NCI-H2029 treated with DMSO at 0.1 percent for 48 hours (cell line): ENCODE results near the gene TTBK1.

Source experiments
- DNase-seq: peaks from one replicate; lab custom pipeline; 2025; lab: John Stamatoyannopoulos, UW

TTBK1 gene

DNA sequence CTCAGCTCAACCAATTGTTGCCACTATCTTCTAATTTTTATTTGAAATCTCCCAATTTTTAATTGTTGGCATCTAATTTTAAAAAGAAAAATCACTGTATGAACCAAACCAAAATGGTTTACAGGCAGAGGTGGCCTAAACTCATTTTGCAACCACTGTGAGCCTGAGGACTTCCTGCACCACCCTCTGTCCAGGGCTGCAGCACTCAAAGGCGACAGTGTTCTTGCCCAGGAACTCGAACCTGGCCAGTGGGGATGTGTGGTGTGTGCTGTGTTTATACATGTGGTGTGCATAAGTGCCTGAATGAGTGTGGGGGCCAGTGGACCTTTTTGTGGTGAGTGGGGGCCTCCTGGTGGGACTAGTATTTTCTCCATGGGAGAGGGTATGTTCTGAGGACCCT lies 30.4 kb downstream of the TTBK1 start:
- no peak for DNase-seq

DNA sequence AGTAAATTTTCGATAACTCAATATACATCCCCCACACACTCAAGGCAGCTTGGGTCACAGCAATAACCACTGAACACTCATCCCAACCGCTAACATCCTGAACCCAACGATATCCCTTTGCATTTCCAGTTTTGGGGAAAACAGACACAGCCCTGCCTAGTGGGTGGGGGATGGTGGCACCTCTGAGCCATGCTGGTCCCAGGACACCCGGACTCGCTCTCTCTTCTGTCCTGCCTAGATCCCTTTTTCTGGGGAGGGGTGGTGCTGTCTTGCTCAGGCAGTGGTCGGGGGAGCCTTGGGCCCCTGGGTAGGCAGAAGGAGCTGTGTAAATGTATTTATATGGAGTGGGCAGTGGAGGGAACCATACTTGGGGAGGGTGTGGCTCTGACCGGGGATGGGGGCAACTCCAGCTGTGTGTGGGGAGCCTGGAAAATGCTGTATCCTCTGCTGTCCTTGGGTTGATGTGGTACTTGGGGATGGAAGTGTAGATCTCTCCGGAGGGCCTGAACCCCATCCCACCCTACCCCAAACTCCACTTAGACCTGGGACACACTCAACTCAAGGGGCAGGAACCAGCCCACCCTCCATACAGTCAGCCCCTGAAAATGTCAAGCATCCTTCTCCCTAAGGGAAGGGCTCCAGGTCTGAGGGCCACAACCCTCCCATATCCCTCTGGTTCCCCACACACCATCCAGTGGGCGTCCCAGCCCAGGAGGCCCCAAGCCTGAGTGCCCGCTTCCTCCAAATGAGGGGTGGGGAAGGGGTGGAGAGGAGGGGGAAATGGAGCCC lies 31.0 kb downstream of the TTBK1 start:
- no peak for DNase-seq

DNA sequence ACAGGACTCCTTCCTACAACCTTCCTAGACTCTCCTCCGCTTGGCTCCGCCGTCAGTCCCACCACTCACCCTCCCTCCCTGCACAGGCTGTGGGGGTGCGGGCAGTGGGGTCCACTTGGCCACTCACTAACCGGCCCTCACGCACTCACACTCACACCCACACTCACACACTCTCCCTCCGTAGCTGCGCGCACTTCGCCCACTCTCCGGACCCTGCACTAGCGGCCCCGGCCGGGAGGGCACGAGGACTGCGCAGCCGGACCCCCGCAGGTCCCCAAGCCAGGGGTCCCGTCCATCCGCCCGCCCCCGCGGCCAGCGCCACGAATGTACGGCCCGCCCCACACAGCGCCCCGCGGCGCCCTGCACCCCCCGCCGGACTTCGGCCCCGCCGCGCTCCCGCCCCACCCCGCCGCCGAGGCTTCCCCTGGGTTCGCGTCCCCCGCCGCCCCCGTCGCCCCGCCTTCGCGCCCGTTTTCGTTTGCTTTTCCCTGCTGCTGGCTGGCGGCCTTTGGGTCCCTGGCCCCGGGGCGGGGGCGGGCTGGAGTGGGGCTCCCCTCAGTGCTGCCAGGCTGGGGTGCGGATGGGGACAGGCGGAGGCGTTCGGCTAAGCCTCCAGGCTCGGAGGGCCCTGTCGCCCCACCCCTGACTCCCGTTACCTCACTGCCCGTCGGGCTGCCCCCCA lies 31.8 kb downstream of the TTBK1 start:
- DNase-seq, result no peak

DNA sequence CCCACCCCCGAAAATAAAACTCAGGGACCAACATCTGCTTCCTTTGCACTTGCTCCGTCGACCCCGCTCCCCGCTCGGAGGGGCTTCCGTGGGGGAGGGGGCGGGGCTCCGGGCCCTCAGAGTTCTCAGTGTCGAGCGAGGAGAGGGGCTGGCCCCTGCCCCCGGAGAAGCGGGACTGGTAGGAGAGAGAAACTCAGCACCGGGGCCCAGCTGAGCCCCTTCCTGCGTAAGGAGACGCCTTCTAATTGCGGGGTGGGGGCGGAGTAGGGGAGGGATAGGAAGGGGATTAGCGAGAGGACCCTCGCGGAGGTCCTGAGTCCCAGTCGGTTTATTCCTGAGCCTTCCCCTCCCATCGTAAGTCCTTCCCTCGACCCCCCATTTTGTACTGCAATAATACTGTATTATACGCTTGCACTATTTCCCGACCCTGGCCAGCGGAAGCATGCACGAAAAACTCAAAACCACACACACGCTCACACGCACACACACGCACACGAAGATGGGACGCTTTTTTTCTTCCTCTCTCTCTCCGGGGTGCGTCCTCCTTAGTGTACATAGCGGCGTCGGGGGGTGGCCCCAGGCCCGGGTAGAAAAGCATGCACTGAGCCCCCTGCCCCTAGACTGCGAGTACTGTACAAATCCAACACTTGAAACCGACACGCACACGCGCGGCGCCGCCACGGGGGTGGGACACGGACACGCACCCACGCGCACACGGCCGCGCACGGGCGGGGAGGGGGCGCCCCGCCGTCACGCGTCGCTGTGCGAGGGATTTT lies 32.7 kb downstream of the TTBK1 start:
- DNase-seq, result no peak

DNA sequence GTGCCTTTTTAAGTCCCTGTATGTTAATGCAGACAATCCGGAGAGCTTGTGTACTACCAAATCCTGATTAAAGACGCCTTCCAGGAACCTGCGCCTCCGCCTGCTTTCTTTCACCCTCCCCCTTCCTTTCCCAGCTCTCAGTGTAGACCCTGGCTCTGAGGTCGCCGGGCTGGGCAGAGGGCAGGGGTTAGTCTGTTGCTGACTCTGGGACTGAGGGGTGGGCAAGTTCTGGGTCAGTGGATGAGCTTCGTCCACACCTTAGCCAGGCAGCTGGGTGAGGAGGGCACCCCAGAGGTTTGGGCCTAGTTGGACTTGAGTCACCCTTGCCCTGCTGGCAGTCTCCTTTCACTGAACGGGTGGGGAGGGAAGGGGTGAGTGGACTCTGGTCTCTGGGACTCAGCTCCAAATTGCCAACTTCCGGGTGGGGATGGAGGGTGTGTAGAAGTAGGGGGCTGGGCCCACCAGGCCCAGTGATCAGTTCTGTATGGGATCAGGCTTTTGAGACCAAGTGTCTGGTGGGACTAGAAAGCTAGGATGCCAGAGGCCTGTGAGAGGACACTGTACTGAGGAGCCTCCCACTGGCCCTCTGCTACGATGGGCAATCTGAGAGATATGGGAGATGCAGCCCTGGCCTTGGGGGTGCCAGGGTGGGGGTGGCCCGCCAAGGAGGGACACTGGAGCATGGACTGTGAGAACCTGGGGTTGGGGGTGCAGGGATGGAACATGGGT lies 33.5 kb downstream of the TTBK1 start:
- DNase-seq, result no peak

DNA sequence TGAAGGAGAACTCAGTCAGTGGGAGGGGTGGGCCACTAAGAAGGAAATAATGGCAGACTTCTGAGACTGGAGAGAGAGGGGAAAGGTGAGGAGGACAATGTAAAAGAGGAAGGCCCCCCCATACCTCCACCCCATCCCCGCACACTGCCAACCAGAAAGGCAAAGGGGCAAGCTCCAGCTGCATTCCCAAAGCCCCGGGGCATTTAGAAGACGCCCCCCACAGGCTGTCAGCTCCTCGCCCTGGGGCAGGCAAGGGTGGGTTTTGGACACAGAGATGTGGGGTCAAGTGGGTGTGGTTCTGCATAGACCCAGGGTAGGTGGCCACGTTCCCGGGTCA lies 34.0 kb downstream of the TTBK1 start:
- no peak for DNase-seq

DNA sequence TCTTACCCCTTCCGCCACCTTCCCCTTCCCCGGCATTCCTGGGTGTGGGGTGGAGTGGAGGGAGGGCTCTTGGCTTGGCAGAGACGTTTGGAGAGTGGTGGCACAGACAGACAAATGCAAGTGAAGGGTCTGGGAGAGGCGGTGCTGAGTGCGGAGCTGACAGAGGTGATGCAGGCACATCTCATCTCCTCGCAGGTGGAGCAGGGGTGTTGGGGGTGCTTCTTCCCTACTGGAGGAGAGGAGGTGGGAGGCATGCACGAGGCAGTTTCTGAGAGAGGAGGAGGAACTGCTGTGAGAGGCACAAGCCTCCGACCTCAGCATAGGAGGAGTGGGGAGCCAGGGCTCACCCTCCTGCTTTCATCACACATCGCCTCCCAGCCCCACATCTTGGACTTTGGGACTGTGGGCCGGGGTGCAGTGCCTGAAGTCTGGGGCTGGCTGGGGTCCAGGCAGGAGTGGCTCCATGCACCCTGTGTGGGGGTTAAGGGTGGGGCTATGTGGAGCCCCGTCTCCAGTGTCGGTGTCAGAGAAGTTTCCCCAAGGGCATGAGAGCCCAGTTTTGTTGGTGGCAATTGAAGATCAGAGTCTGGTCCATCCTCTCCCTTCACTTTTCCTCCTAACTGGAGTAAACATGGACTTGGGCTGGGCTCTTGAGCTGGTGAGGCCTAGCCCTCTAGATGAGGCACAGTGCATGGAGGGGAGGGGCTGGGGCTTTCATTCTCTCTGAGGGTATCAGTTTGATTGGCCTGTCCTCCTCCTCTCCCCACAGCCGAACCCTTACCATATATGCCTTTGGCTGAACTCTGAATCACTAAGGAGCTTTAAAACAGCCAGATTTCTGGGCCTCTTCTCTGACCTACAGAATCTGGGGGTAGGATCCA lies 34.6 kb downstream of the TTBK1 start:
- no peak for DNase-seq

DNA sequence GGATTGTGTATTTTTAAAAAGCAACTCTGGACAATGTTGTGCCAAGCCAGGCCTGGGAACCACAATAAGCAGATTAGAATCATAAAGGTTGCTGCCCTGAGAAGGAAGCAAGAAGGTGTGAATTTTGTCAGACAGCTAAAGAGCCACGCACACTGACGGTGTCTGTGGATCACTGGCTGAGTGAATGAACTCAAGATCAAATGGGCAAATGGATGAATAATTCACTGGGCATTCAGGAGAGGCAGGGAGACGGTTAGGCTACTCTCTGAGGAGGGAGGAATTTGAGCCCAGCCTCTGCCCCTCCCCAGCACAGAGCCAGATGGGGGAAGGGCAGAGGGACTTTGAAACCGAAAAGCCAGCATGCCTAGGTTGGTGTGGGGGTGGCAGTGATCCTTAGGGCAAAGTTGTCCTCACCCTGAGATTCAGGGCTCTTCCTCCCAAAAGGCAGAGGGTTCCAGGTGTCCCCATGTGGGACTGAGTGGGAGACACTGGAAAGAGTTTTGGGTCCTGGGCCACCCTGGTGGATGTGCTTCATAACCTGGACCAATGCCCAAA lies 35.3 kb downstream of the TTBK1 start:
- no peak for DNase-seq

DNA sequence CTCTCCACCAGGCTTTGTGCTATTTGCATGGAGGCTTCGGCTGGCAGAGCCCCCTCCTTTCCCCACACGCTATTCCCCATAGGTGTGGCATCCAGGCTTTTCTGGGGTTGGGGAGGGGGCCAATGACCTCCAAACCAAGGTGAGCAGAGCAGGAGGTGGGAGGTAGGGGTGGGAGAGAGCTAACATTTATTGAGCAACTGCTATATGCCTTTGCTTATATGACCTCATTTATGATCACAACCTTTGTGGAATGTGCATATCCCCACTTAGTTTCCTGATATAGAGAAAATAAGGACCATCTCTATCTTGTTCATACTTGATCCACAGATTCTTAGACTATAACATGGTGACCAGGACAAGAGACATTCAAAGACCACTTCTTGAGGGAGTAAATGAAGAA lies 37.0 kb downstream of the TTBK1 start:
- no peak for DNase-seq

DNA sequence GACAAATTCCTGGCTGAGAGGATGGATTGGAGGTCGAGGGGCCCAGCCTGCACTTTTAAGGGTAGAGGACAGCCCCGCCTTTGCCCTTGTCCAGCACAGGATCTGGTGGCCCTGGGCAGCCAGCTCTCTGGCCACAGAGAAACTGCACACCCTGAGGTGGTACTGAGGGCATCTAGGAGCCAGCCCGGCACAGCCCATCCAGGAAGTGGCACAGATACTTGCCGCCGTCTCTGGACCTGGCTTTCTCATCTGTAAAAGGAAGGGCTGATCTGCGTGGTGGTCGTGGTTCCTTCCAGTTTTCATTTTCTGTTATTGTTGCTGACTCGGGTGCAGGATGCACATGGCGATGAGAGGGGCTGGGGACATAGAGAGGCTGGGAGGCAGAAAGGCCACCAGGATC lies 38.8 kb downstream of the TTBK1 start:
- no peak for DNase-seq

DNA sequence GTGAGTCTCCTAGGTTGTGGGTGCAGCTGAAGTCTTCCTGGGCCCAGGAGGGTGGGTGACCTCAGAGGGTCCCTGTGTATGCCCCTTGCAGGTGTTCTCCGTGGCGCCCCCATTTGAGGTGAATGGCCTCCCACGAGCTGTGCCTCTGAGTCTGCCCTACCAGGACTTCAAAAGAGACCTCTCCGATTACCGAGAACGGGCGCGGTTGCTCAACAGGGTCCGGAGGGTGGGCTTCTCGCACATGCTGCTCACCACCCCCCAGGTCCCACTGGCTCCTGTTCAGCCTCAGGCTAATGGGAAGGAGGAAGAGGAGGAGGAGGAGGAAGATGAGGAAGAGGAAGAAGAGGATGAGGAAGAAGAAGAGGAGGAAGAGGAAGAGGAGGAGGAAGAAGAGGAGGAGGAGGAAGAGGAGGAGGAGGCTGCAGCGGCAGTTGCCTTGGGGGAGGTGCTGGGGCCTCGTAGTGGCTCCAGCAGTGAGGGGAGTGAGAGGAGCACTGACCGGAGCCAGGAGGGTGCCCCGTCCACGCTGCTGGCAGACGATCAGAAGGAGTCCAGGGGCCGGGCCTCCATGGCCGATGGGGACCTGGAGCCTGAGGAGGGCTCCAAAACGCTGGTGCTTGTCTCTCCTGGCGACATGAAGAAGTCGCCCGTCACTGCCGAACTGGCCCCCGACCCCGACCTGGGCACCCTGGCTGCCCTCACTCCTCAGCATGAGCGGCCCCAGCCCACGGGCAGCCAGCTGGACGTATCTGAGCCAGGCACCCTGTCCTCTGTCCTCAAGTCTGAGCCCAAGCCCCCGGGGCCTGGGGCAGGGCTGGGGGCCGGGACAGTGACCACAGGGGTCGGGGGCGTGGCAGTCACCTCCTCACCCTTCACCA lies 39.6 kb downstream of the TTBK1 start:
- no peak for DNase-seq

DNA sequence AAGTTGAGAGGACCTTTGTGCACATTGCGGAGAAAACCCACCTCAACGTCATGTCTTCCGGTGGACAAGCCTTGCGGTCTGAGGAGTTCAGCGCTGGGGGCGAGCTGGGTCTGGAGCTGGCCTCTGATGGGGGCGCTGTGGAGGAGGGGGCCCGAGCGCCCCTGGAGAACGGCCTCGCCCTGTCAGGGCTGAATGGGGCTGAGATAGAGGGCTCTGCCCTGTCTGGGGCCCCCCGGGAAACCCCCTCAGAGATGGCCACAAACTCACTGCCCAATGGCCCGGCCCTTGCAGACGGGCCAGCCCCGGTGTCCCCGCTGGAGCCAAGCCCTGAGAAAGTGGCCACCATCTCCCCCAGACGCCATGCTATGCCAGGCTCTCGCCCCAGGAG lies 40.2 kb downstream of the TTBK1 start:
- DNase-seq, result no peak

DNA sequence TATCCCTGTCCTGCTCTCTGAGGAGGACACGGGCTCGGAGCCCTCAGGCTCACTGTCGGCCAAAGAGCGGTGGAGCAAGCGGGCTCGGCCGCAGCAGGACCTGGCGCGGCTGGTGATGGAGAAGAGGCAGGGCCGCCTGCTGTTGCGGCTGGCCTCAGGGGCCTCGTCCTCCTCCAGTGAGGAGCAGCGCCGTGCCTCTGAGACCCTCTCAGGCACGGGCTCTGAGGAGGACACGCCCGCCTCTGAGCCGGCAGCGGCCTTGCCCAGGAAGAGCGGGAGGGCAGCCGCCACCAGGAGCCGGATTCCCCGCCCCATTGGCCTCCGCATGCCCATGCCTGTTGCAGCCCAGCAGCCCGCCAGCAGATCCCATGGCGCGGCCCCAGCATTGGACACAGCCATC lies 40.6 kb downstream of the TTBK1 start:
- no peak for DNase-seq

DNA sequence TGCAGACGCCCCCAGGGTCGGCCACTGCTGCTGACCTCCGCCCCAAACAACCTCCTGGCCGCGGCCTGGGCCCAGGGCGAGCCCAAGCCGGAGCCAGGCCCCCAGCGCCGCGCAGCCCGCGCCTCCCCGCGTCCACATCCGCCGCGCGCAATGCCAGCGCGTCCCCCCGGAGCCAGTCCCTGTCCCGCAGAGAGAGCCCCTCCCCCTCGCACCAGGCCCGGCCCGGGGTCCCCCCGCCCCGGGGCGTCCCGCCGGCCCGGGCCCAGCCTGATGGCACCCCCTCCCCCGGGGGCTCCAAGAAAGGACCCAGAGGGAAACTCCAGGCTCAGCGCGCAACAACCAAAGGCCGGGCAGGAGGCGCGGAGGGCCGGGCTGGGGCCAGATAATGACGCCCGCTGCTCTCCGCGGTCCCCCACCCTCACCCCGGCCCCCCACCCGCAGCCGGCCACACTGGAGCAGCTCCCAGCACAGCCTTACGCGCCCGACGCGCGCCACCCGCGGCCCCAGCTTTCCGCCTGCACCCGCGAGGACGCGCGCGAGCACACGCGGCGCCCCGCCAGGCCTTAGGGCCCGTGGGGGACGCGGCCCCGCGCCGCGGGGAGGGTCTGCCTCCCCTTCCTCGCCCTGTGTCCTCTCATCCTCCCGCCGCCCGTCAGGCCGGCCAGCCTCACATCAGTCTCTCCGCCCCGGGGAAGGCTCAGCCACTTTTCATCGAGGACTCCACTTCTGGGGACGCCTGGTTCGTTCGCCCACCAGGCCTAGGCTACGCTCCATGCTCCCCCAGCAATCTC lies 41.9 kb downstream of the TTBK1 start:
- no peak for DNase-seq

DNA sequence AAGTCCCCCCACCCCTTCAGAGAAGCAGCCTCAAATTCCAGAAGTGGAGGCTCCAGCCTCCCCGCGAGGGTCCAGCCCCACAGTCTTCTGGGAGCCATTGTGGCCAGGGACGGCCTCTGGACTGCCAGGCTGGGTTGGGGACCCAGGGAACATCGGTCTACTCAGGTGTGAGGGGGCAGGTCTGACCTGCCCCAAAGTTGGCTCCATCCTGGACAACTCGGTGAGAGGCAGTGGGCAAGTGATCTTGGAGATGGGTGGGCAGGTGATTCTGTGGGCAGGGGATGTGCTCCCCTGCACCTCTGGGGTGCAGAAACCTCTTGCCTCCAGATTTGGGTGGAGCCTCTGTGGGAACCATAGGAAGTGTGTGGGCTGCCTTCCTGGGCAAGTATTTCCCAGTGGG lies 42.6 kb downstream of the TTBK1 start:
- DNase-seq, result no peak

DNA sequence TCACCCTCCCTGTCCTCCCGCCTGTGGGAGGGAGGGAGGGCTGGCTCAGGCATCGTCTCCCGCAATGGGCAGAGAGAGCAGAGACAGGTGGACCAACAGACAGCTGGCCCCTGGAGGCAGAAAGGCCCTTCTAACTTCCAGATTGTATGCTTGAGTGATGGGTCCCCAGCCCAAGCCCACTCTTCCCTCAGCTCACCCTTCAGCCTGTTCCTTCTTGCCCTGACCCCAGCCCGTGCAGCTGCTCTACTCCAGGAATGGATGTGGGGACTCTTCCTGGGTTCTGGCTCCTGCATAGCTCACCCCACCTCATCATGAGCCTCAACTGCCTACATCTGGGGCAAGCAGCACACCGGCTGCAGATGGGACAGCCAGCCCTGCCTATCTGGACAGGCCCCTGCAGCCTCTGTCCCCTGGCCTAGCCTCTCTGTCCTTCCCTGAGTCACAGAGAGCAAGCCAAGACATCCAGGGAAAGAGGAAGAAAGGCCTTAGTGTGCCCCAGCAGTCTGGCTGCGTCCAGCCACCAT lies 43.2 kb downstream of the TTBK1 start:
- no peak for DNase-seq

DNA sequence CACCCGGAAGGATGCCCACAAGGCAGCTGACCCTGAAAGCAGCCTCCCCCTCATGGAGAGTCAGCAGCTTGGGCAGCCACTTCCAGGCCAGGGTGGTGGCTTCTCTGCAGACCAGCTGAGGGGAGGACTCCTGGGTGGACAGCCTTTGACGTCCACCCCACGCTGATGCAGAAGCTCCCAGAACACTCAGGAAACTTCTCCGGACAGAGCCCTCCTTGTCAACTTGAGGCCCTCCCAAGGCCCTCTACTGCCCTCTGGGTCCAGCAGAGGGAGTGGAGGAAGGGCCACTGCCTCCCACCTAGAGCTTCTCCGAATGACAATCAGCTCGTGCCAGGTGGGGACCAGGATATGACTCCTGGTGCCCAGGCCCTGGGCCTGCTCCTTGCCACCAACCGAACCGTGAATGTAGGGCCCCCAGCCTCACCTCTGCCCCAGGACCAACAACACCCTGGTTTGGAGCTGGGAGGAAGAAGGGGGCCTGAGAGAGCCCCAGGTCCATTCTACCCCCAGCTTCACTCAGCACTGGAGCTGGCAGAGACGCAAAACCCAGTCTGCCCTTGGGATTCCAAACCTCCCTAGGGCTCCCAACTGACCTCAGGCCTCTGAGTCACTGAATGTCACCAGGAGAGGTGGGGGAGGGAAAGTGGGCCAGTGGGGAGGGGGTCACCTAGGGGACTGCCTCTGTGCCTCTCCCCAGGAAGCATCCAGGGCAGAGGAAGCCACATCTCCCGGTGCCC lies 43.9 kb downstream of the TTBK1 start:
- DNase-seq, result no peak
